H1 (cell line): ENCODE results near the gene S100P. TPM values are rescaled to one million over a fixed set of nuclear protein-coding genes. Genes with fewer than 3 reads are reported as not detected.

Experiments
- CTCF ChIA-PET: fragments of 300-600 bp; sonication (Branson Sonifier 250); formaldehyde crosslinking; loops from one replicate; lab custom pipeline; 2021; ENCODE audit not compliant: partially characterized antibody; lab: Charles Lee
- POLR2A ChIA-PET: fragments of 300-600 bp; sonication (Branson Sonifier 250); formaldehyde crosslinking; loops from one replicate; lab custom pipeline; 2021; ENCODE audit warnings: inconsistent platforms; ENCODE audit not compliant: partially characterized antibody; lab: Charles Lee
- DNase-seq, 2 experiments: peaks; one replicate each; pipeline versions ENCODE4 v3.0.0 to v3.0.0-alpha.2; 2010 to 2022; ENCODE audit warnings: low spot score in 2 of 2, low read depth in 1 of 2, mixed read lengths in 1 of 2
- FAIRE-seq: peaks from 2 replicates; lab custom pipeline; 2011; peaks lifted over from hg19 to GRCh38; lab: Jason Lieb, UNC
- H2AFZ ChIP-seq: 2 replicates; pipeline ENCODE4 v1.8.1; 2012; ENCODE audit warnings: low read length, inconsistent platforms
- H2AK5ac ChIP-seq: 2 replicates; pipeline ENCODE4 v1.6.1; 2013; ENCODE audit warnings: low read depth, low read length
- H2BK120ac ChIP-seq: replicated peaks from 2 replicates; pipeline ENCODE3; 2013; ENCODE audit warnings: low read depth, low read length, inconsistent platforms
- H2BK12ac ChIP-seq: 2 replicates; pipeline ENCODE4 v1.6.1; 2013; ENCODE audit warnings: low read depth, low read length
- H2BK15ac ChIP-seq: 2 replicates; pipeline ENCODE4 v1.6.1; 2013; ENCODE audit warnings: low read length
- H2BK20ac ChIP-seq: 2 replicates; pipeline ENCODE4 v1.6.1; 2013; ENCODE audit warnings: low read length
- H2BK5ac ChIP-seq: 2 replicates; pipeline ENCODE4 v1.6.1; 2013; ENCODE audit warnings: low read depth, low read length
- H3K14ac ChIP-seq: 2 replicates; pipeline ENCODE4 v1.6.1; 2013; ENCODE audit warnings: inconsistent platforms; ENCODE audit not compliant: insufficient read length
- H3K18ac ChIP-seq: 2 replicates; pipeline ENCODE4 v1.6.1; 2013; ENCODE audit warnings: low read length; ENCODE audit errors: extremely low read depth
- H3K23ac ChIP-seq: 2 replicates; pipeline ENCODE4 v1.6.1; 2013; ENCODE audit warnings: inconsistent platforms; ENCODE audit not compliant: insufficient read length
- H3K23me2 ChIP-seq: 2 replicates; pipeline ENCODE4 v1.6.1; 2013; ENCODE audit warnings: low read depth, low read length
- H3K27ac ChIP-seq: 2 replicates; pipeline ENCODE4 v1.6.1; 2011; ENCODE audit warnings: low read depth, low read length, inconsistent platforms
- H3K27me3 ChIP-seq, 4 experiments: replicated peaks in 1 of 4; 1 replicate in 1 of 4; 2 replicates in 3 of 4; pipeline versions ENCODE4 v1.6.1 to v1.8.1; 2011 to 2013; ENCODE audit warnings: low read length in 3 of 4, mild to moderate bottlenecking in 3 of 4, inconsistent platforms in 2 of 4, mixed read lengths in 2 of 4, moderate library complexity in 1 of 4; ENCODE audit not compliant: control insufficient read depth in 3 of 4, insufficient read depth in 3 of 4; ENCODE audit errors: extremely low read depth in 1 of 4
- H3K36me3 ChIP-seq, 4 experiments: 2 replicates each; pipeline versions ENCODE4 v1.6.1 to v1.8.1; 2011 to 2013; ENCODE audit warnings: mild to moderate bottlenecking in 4 of 4, low read length in 3 of 4, moderate library complexity in 2 of 4, control low read depth in 1 of 4, inconsistent platforms in 1 of 4; ENCODE audit not compliant: insufficient read depth in 4 of 4, control insufficient read depth in 2 of 4
- H3K4ac ChIP-seq: replicated peaks from 2 replicates; pipeline ENCODE3; 2013; ENCODE audit warnings: low read length, low read depth, mixed read lengths, inconsistent platforms; ENCODE audit not compliant: insufficient read length
- H3K4me1 ChIP-seq, 4 experiments: replicated peaks in 1 of 4; 1 replicate in 1 of 4; 2 replicates in 3 of 4; pipeline versions ENCODE4 v1.6.1 to v1.8.1; 2011 to 2013; ENCODE audit warnings: low read length in 3 of 4, inconsistent platforms in 2 of 4, mixed read lengths in 1 of 4; ENCODE audit not compliant: insufficient read depth in 4 of 4, control insufficient read depth in 3 of 4
- H3K4me2 ChIP-seq, 2 experiments: 2 replicates each; pipeline versions ENCODE4 v1.6.1 to v1.8.1; 2011 to 2013; ENCODE audit warnings: low read depth in 2 of 2, low read length in 2 of 2, control low read depth in 1 of 2, inconsistent platforms in 1 of 2, mild to moderate bottlenecking in 1 of 2; ENCODE audit not compliant: insufficient read depth in 1 of 2
- H3K4me3 ChIP-seq, 4 experiments: fragments of 200-600, 300-600 bp in 1 of 4; sonication (generic), shearing (Covaris generic), sonication (Bioruptor Twin) in 1 of 4; 2 replicates each; pipeline versions ENCODE4 v1.5.1 to v1.8.1; 2011 to 2016; ENCODE audit warnings: low read length in 4 of 4, low read depth in 3 of 4, control low read depth in 2 of 4, inconsistent platforms in 2 of 4, mild to moderate bottlenecking in 2 of 4, mixed read lengths in 1 of 4, moderate library complexity in 1 of 4; ENCODE audit not compliant: insufficient read depth in 2 of 4; ENCODE audit errors: extremely low read depth in 1 of 4
- H3K56ac ChIP-seq: replicated peaks from 2 replicates; pipeline ENCODE3; 2013; ENCODE audit warnings: low read depth, mild to moderate bottlenecking, mixed read lengths, low read length, inconsistent platforms; ENCODE audit not compliant: insufficient read length
- H3K79me1 ChIP-seq: 2 replicates; pipeline ENCODE4 v1.6.1; 2013; ENCODE audit warnings: low read depth, low read length, control low read depth
- H3K79me2 ChIP-seq, 2 experiments: 2 replicates each; pipeline versions ENCODE4 v1.6.1 to v1.8.1; 2012 to 2013; ENCODE audit warnings: low read length in 2 of 2, mild to moderate bottlenecking in 2 of 2, inconsistent platforms in 1 of 2; ENCODE audit not compliant: insufficient read depth in 2 of 2, control insufficient read depth in 1 of 2
- H3K9ac ChIP-seq, 4 experiments: replicated peaks in 1 of 4; 1 replicate in 1 of 4; 2 replicates in 3 of 4; pipeline versions ENCODE4 v1.6.1 to v1.8.1; 2011 to 2013; ENCODE audit warnings: low read depth in 3 of 4, low read length in 3 of 4, control low read depth in 2 of 4, mild to moderate bottlenecking in 2 of 4, moderate library complexity in 2 of 4, inconsistent platforms in 1 of 4; ENCODE audit errors: extremely low read depth in 1 of 4
- H3K9me3 ChIP-seq, 2 experiments: 2 replicates each; pipeline versions ENCODE4 v1.6.1 to v1.8.1; 2012 to 2013; ENCODE audit warnings: mild to moderate bottlenecking in 2 of 2, moderate library complexity in 2 of 2, control low read depth in 1 of 2, inconsistent platforms in 1 of 2, low read depth in 1 of 2, low read length in 1 of 2, mixed read lengths in 1 of 2; ENCODE audit not compliant: insufficient read depth in 2 of 2
- H4K20me1 ChIP-seq, 2 experiments: replicated peaks in 1 of 2; 2 replicates each; pipeline versions ENCODE3 to v1.8.1; 2011 to 2013; ENCODE audit warnings: inconsistent platforms in 2 of 2, low read length in 2 of 2, mild to moderate bottlenecking in 1 of 2; ENCODE audit not compliant: insufficient read depth in 2 of 2, control insufficient read depth in 1 of 2
- H4K5ac ChIP-seq: 2 replicates; pipeline ENCODE4 v1.6.1; 2013; ENCODE audit warnings: low read length, low read depth, mixed read lengths, inconsistent platforms; ENCODE audit not compliant: insufficient read length
- H4K8ac ChIP-seq: 2 replicates; pipeline ENCODE4 v1.8.0; 2013; ENCODE audit warnings: mild to moderate bottlenecking, moderate library complexity, low read length, inconsistent platforms; ENCODE audit not compliant: insufficient read depth; ENCODE audit errors: extremely low read depth
- H4K91ac ChIP-seq: replicated peaks from 2 replicates; pipeline ENCODE3; 2013; ENCODE audit warnings: low read length, mixed read lengths, inconsistent platforms; ENCODE audit not compliant: insufficient read length
- ATF2 ChIP-seq: IDR thresholded peaks from 2 replicates; pipeline ENCODE4 v1.6.1; 2012; ENCODE audit warnings: low read length, inconsistent platforms
- BCL11A ChIP-seq, 2 experiments: IDR thresholded peaks; one replicate each; pipeline ENCODE4 v1.6.1; 2011; ENCODE audit warnings: low read depth in 2 of 2, low read length in 2 of 2, mild to moderate bottlenecking in 2 of 2
- CEBPB ChIP-seq: IDR thresholded peaks from 2 replicates; pipeline ENCODE4 v1.6.1; 2012; ENCODE audit warnings: low read depth, low read length
- CHD1 ChIP-seq: IDR thresholded peaks from 2 replicates; pipeline ENCODE4 v1.6.1; 2012; ENCODE audit warnings: low read depth, low read length, improper control_type of control experiment
- E2F6 ChIP-seq: IDR thresholded peaks from 2 replicates; pipeline ENCODE4 v1.6.1; 2012; ENCODE audit warnings: inconsistent platforms
- EGR1 ChIP-seq: IDR thresholded peaks from 2 replicates; pipeline ENCODE4 v1.6.1; 2011; ENCODE audit warnings: low read depth, low read length, borderline replicate concordance
- FOSL1 ChIP-seq: IDR thresholded peaks from 2 replicates; pipeline ENCODE4 v1.6.1; 2011; ENCODE audit warnings: mild to moderate bottlenecking, low read depth, low read length, moderate library complexity; ENCODE audit not compliant: insufficient read depth
- GABPA ChIP-seq: IDR thresholded peaks from 2 replicates; pipeline ENCODE4 v1.6.1; 2011; ENCODE audit warnings: mild to moderate bottlenecking, low read length, moderate library complexity, borderline replicate concordance; ENCODE audit not compliant: insufficient read depth
- PHF8 ChIP-seq: fragments of 200-600 bp; sonication (generic); conservative IDR thresholded peaks from 2 replicates; pipeline ENCODE4 v1.7.1; 2012; ENCODE audit warnings: low read depth, mild to moderate bottlenecking, inconsistent platforms, low read length, moderate library complexity
- RAD21 ChIP-seq, 2 experiments: IDR thresholded peaks in 1 of 2; conservative IDR thresholded peaks in 1 of 2; 2 replicates each; pipeline ENCODE4 v1.6.1; 2011; ENCODE audit warnings: low read depth in 2 of 2, low read length in 2 of 2, improper control_type of control experiment in 1 of 2, inconsistent platforms in 1 of 2, mild to moderate bottlenecking in 1 of 2, moderate library complexity in 1 of 2
- SIX5 ChIP-seq: IDR thresholded peaks from 2 replicates; pipeline ENCODE4 v1.6.1; 2011; ENCODE audit warnings: mild to moderate bottlenecking, low read depth, low read length
- TAF7 ChIP-seq: optimal IDR thresholded peaks from 2 replicates; pipeline ENCODE3; 2011; ENCODE audit warnings: low read depth, mild to moderate bottlenecking, inconsistent platforms, low read length, moderate library complexity, borderline replicate concordance
- WGBS, 2 experiments: shearing (Covaris generic) in 1 of 2; methylation state at CpG; one replicate each; pipeline versions ENCODE4 v1.1.6 to v1.1.7; 2013 to 2015; ENCODE audit warnings: low lambda C conversion rate in 2 of 2, mixed read lengths in 2 of 2, inconsistent platforms in 1 of 2, low coverage in 1 of 2, missing lambda C conversion rate in 1 of 2; ENCODE audit not compliant: insufficient replicate concordance in 2 of 2, insufficient coverage in 1 of 2, insufficient read length in 1 of 2; ENCODE audit errors: extremely low coverage in 1 of 2, missing lambda C conversion rate in 1 of 2; 5-methylcytosine and 5-hydroxymethylcytosine counted together
- polyA plus RNA-seq, 7 experiments: library from polyadenylated mRNA; depleted of rRNA in 3 of 7; stranded (reverse) in 5 of 7; unstranded in 2 of 7; fragments of >200 nt in 5 of 7; fragments of 200-250 nt in 2 of 7; gene quantifications; 1 replicate in 5 of 7; 2 replicates in 1 of 7; 4 replicates in 1 of 7; pipeline versions ENCODE4 v1.2.1 to v1.2.3, GENCODE V29; 2011 to 2013; ENCODE audit warnings: missing spikeins in 2 of 7, mixed read lengths in 2 of 7
- total RNA-seq: library from RNA; stranded (reverse); fragmentation: NEBNext Ultra II Directional; extraction: Animal tissue kit (Norgen Biotek cat#: 25700); gene quantifications from 2 replicates; pipeline ENCODE4 v1.2.1, GENCODE V29; 2021

The S100P gene
- total and polyA plus RNA-seq, 2 of the 8 experiments (the other 6 are each of a cell fraction or from before 2014, with no cell fraction given), result not detected

GRCh38 chr4:6731318-6731675, 37.6 kb downstream of the S100P start:
- no peaks in the 10 kb centered on the region for H3K79me2 ChIP-seq
- no peaks in the 10 kb centered on the region for H3K79me1 ChIP-seq
- no peak overlapping the region for H2BK5ac ChIP-seq
- H3K18ac ChIP-seq, result no peak overlapping the region
- no peak overlapping the region for H3K14ac ChIP-seq
- FAIRE-seq (no peak), DNase-seq (no peak)
- H3K9me3 ChIP-seq, result no peaks in the 10 kb centered on the region
- no peak overlapping the region for H3K4me3 ChIP-seq
- H3K4ac ChIP-seq, result no peak overlapping the region
- no peaks in the 10 kb centered on the region for H3K27me3 ChIP-seq
- H2AK5ac ChIP-seq, result no peak overlapping the region
- no peak overlapping the region for H4K5ac ChIP-seq
- no peak overlapping the region for H3K9ac ChIP-seq
- H3K23me2 ChIP-seq, result no peaks in the 10 kb centered on the region
- no peak overlapping the region for H3K56ac ChIP-seq
- H2AFZ ChIP-seq, result 0 out of 2 replicates have a peak overlapping the region, but pooled peaks have one; percentile 14
- no peaks in the 10 kb centered on the region for H4K20me1 ChIP-seq
- H4K8ac ChIP-seq, result no peak overlapping the region
- 86% methylated on average over 8 of the region's 8 CpGs; no CpG with 5 or more reads in 1 of the 2 experiments for WGBS, 2 experiments
- H3K23ac ChIP-seq, result no peak overlapping the region
- no peak overlapping the region for H2BK15ac ChIP-seq
- no peak overlapping the region for H3K4me2 ChIP-seq
- H3K27ac ChIP-seq, result no peak overlapping the region
- TF ChIP-seq E2F6 (no peak), CEBPB (no peak), CHD1 (no peak), FOSL1 (no peak), GABPA (no peak), PHF8 (no peak), RAD21 (IDR thresholded peaks at IDR 0.05 in 1 of 2, conservative IDR thresholded peaks at IDR 0.05 in 1 of 2; ENCODE audit: low read depth in 2 of 2, low read length in 2 of 2) (no peak), EGR1 (no peak), SIX5 (no peak), BCL11A (IDR thresholded peaks at IDR 0.05; ENCODE audit: low read depth in 2 of 2, low read length in 2 of 2) (no peak), TAF7 (no peak), ATF2 (no peak)
- ChIA-PET CTCF (interaction anchor here (0.9 to 3.9 kb wide), 4 partner anchors 11 to 555 kb away, joined by 3 to 20 read pairs (median 8); no protein-coding TSS in a partner anchor), POLR2A (no interaction called here)
- no peak overlapping the region for H2BK20ac ChIP-seq
- H2BK120ac ChIP-seq, result no peak overlapping the region
- no peak overlapping the region for H2BK12ac ChIP-seq
- peaks cover 0 to 13% (median 6%) of the 10 kb centered on the region in 4 experiments; a peak in 4 of 7 replicates for H3K4me1 ChIP-seq
- H3K36me3 ChIP-seq, result no peaks in the 10 kb centered on the region
- no peak overlapping the region for H4K91ac ChIP-seq
